Left forelimb (tissue), 1 donor: Measurements from ENCODE around the gene CALCB.
"Not testable (repeated sequence)": the region's sequence is repeated elsewhere in the genome, so short reads cannot be mapped to it uniquely, and the experiment has no call there.

Experiments used
- DNase-seq: peaks from one replicate; pipeline ENCODE4 v3.0.0-alpha.2; 2018; ENCODE audit warnings: low spot score

The CALCB gene, protein sequence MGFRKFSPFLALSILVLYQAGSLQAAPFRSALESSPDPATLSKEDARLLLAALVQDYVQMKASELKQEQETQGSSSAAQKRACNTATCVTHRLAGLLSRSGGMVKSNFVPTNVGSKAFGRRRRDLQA

GRCh38 chr11:15073361-15074205 is at the start of gene CALCB:
Gene CALCB (plus strand): TSS chr11:15073593. CDS start chr11:15074719, 1,126 bp downstream.
- no peak for DNase-seq

GRCh38 chr11:15027011-15027410 is 46.4 kb upstream of the CALCB start:
- no peak for DNase-seq

DNA sequence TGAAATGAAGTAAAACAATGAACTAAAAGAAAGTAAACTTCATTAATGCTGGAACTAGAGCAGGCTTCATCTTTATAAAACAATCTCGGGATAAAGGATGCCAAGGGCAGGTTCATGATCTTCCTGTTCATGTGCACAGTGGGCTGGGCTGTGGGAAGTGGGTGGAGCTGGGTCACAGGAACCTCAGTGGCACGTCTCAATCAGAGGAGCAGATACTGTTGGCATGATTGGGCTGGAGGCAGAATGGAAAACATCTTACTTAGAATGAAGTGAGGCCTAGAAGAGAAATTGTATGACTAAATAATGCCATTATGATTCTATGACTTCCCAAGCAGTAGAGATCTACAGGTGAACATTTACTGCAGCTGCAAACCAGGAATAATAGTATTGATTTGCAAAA is 45.4 kb upstream of the CALCB start:
- DNase-seq = no peak

DNA sequence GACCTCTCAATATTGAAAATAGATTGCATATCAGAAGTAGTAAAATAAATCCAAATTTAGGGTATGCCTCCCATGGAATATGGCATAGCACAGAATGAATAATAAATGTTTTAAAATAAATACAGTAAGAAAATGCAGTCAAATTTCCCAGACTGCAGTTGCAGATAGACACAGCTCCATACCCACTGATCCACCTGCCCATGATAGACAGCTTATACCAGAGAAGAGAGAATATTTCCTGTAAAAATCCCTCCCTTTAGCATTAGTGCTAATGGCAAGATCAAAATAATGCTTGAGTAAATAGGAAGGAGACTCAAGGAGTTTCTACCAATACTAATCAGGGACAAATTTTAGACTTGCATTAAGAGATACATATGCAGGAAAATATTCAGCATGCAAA is 45.0 kb upstream of the CALCB start:
- DNase-seq = no peak

GRCh38 chr11:15031945-15032344 is 41.4 kb upstream of the CALCB start:
- DNase-seq = not testable (repeated sequence)

- DNase-seq = no peak
Observed at GRCh38 chr11:15034687-15035267, 38.6 kb upstream of the CALCB start.

GRCh38 chr11:15035283-15035682 is 38.1 kb upstream of the CALCB start:
- no peak for DNase-seq

- DNase-seq = no peak
Observed at GRCh38 chr11:15038963-15039362, 34.4 kb upstream of the CALCB start.

- no peak for DNase-seq
Observed at GRCh38 chr11:15045209-15045608, 28.2 kb upstream of the CALCB start.

DNA sequence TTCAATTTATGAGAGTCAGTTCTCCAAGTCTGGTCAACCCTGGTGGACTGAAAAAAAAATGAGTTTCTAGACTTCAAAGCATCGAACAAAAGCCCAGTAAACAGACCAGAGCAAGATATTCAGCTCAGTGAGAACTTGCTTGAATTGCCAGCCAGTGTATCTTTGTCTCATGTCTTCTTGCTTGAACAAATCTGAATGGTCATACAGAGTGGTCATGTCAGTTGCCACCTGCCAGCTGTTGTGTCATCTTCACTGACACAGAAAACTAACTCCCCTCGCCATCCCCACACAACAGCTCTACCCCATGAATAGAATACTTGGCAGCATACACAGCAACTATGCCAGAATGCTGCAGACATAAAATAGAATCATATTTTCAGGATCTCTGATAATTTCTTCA is 27.5 kb upstream of the CALCB start:
- DNase-seq = no peak

DNA sequence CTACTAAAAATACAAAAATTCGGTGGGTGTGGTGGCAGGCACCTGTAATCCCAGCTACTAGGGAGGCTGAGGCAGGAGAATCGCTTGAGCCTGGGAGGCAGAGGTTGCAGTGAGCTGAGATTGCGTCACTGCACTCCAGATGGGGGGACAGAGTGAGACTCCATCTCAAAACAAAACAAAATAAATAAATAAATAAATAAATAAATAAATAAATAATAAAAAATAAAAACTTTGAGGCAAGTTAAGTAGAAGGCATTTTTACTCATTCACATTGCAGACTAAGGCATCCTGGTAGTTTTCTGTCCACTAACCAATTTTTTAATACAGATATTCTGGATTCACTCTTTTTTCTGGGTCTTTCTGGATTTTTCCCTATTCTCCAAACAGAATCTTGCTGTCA is 26.7 kb upstream of the CALCB start:
- not testable (repeated sequence) for DNase-seq

DNA sequence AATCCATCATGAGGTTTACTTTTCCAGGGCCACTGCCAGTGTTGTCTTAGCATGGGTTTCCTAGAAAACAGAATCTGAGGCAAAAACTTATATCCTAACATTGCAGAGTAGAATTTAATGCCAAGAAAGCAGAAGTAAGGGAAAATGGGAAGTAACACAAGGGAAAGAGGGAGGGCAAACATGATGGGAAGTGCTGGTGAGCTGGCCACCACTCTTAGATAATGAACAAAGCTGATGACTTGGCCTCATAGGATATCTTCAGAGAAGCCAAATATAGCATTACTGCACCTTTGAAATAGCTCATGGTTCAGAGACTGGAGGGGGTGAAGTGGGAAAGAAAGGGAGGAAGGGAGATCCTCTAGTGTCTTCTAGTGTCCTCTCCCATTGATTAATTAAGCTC is 24.8 kb upstream of the CALCB start:
- no peak for DNase-seq

DNA sequence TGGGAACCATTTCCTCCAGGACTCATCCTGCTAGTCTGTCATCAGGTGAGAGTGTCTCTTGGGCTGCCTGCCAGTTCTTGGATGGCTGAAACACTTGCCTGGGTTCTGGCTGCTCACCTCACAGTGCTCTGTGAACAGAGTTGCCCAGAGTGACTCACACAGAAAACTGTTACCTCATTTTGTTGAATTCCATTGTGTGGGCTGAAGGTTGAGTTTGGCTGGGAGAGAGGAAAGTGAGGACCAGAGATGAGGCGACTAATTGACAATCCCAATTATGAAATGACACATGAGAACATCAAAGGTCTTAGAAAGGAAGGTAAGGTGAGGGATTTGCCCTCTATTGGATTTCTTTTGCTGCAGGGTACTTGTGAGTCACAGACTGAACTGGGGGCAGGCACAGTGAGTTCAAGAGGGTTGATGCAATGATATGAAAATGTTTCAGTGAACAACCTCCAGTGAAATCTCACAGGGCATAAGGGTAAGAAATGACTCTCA is 20.2 kb upstream of the CALCB start:
- DNase-seq = no peak

GRCh38 chr11:15055620-15056356 is 17.6 kb upstream of the CALCB start:
- DNase-seq = no peak

- DNase-seq = no peak
Observed at GRCh38 chr11:15057329-15057728, 16.1 kb upstream of the CALCB start.

- DNase-seq = no peak
Observed at GRCh38 chr11:15059132-15059915, 14.1 kb upstream of the CALCB start.

- no peak for DNase-seq
Observed at GRCh38 chr11:15062599-15062998, 10.8 kb upstream of the CALCB start.

DNA sequence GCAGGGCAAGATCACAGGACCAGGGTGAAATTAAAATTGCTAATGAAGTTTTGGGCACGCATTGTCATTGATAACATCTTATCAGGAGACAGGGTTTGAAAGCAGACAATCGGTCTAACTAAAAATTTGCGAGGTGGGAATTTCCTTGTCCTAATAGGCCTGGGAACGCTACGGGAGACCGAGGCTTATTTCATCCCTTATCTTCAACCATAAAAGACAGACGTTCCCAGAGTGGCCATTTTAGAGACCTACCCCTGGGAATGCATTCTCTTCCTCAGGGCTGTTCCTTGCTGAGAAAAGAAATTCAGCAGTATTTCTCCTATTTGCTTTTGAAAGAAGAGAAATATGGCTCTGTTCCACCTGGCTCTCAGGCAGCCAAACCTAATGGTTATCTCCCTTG is 3.6 kb upstream of the CALCB start:
- not testable (repeated sequence) for DNase-seq

DNA sequence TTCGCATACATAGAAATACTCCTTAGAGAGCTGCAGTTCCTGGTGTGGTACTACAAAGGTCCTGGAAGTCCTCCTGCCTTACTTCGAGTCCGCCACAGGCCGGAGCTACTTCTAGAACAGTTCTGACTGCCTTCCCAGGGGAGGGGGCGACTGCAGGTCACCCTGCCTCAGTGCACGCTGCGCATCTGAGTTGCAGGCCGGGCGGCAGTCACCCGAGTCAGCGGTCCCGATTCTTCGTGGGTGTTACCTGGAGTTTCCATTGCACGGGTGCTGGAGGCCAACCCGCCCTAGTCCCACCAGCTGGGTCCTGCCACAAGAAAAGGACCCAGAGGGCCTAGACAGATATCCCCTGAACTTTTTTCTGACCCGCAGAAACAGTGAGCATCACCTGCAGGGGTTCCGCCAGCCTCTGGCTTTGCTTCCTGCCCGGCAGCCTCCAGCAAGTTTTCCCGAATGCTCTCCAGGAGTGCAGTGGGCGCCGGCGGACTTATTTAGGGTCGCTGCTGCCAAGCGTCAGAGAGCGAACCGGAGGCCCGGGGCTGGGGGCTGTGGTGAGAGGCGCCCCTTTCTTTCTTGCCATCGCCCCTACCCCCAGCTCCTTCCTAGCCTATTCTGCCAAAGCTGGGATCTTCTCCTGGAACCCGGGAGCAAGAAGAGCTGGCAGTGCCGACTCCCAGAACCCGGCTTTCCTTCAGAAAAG is 1.7 kb upstream of the CALCB start:
- no peak for DNase-seq

DNA sequence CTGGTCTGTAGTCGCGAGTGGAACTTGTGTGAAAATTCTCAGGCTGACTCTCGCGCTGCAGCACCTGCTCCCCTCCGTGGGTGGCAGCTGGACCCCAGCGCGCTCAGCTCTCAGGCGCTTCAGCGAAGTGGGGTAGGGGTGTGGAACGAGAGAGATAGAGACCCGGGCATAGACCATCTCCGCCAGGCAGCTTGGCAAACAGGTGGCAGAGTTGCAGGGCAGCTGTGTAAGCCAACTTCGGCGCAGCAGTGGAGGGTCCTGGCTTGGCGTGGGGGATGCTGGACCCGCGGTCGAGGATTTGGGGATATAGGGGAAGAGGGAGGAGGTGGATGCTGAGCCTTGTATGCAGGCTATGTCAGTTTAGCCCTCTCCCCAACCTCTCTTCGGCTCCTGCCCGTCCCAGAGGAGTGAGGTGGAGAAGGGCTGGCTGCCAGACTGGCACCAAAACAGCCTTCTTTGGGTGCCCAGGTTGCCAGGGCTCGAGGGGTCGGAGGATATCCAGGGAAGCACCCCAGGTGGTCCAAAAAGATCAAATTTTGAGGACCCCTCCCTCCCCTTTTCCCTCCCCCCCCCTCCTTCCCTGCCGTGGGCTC is 746 bp upstream of the CALCB start:
- DNase-seq = no peak
